Astrocyte (in vitro differentiated cells and primary cell): ENCODE measurements around the gene NRBP1. TPM values are rescaled to one million over a fixed set of nuclear protein-coding genes. Genes with fewer than 3 reads are reported as not detected.

Source experiments
- total RNA-seq: library from RNA; stranded (reverse); gene quantifications from 2 replicates; pipeline ENCODE4 v1.2.1, GENCODE V29; 2021

Gene NRBP1
- total RNA-seq, 1 donor from 2014 or later = 127 TPM

Other genes starting within 250 kb of the NRBP1 start
- gene ATRAID, start 216.6 kb upstream of the NRBP1 start, total RNA-seq = 62.9 and 66.9 TPM in 2 replicates
- gene SLC5A6, start 216.4 kb upstream of the NRBP1 start, total RNA-seq = 43.9 and 54.0 TPM in 2 replicates
- 50.7 and 51.2 TPM in 2 replicates for gene CAD, start 211.3 kb upstream of the NRBP1 start, total RNA-seq
- 0.16 and 0.34 TPM in 2 replicates for gene SLC30A3, start 165.6 kb upstream of the NRBP1 start, total RNA-seq
- gene DNAJC5G, start 153.2 kb upstream of the NRBP1 start, total RNA-seq = not detected in 2 replicates
- gene TRIM54, start 146.2 kb upstream of the NRBP1 start, total RNA-seq = not detected in 2 replicates
- 1.1 and 1.5 TPM in 2 replicates for gene UCN, start 120.2 kb upstream of the NRBP1 start, total RNA-seq
- gene MPV17, start 105.5 kb upstream of the NRBP1 start, total RNA-seq = 54.0 and 55.7 TPM in 2 replicates
- gene GTF3C2, start 71.9 kb upstream of the NRBP1 start, total RNA-seq = 52.9 and 61.3 TPM in 2 replicates
- 43.3 and 47.3 TPM in 2 replicates for gene EIF2B4, start 58.3 kb upstream of the NRBP1 start, total RNA-seq
- gene SNX17, start 58.0 kb upstream of the NRBP1 start, total RNA-seq = 69.9 and 86.6 TPM in 2 replicates
- 13.5 and 13.7 TPM in 2 replicates for gene ZNF513, start 47.9 kb upstream of the NRBP1 start, total RNA-seq
- gene PPM1G, start 19.0 kb upstream of the NRBP1 start, total RNA-seq = 77.3 and 79.0 TPM in 2 replicates
- 1.4 and 1.9 TPM in 2 replicates for gene KRTCAP3, start 13.8 kb downstream of the NRBP1 start, total RNA-seq
- gene IFT172, start 61.1 kb downstream of the NRBP1 start, total RNA-seq = 15.4 and 17.6 TPM in 2 replicates
- 6.9 and 7.3 TPM in 2 replicates for gene FNDC4, start 66.6 kb downstream of the NRBP1 start, total RNA-seq
- not detected in 2 replicates for gene GCKR, start 68.2 kb downstream of the NRBP1 start, total RNA-seq
- gene ZNF512, start 154.4 kb downstream of the NRBP1 start, total RNA-seq = 27.5 and 32.5 TPM in 2 replicates
- 1.2 and 1.6 TPM in 2 replicates for gene CCDC121, start 200.4 kb downstream of the NRBP1 start, total RNA-seq
- gene GPN1, start 200.4 kb downstream of the NRBP1 start, total RNA-seq = 54.4 and 63.9 TPM in 2 replicates
- 25.9 and 27.8 TPM in 2 replicates for gene SUPT7L, start 235.0 kb downstream of the NRBP1 start, total RNA-seq
- gene SLC4A1AP, start 235.3 kb downstream of the NRBP1 start, total RNA-seq = 20.9 and 21.3 TPM in 2 replicates